ENCODE data around the gene PHYHIPL. TPM values are rescaled to one million over a fixed set of nuclear protein-coding genes. Genes with fewer than 3 reads are reported as not detected.
"Not testable (repeated sequence)": the region's sequence is repeated elsewhere in the genome, so short reads cannot be mapped to it uniquely, and the experiment has no call there.

PHYHIPL gene
- total RNA-seq, 4 donors from 2014 or later: not detected

DNA sequence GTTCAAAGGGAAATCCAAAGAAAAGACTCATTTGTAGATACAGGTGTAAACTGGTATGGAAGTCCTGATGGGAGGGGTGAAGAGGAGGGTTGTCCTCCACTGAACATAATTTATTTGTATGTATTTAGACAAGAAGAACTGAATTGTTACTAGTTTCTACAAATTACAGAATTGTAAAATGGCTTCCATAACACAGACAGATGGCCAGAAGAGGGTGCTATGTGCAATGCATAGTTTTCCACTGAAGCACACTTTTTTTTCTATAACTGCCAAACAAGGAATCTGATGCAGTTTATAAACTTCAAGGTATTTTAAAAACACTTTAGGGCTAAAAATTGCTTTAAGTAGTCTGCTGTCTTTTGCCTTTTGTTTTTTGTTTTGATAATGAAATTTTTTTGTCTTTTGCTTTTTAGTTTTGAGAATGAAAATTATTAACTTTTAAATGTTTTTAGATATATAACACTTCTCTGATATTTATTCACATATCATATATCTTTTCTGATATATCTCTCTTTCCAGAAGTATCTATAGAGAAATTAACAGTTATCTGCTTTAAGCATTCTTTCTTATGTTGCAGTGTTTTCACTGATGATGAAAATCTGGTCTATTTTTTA is 58.5 kb downstream of the PHYHIPL start:
- DNase-seq (ENCODE audit: low spot score) (no peak), ATAC-seq (ENCODE audit: low FRiP score) (no peak)
- TF ChIP-seq, protein P1, sequence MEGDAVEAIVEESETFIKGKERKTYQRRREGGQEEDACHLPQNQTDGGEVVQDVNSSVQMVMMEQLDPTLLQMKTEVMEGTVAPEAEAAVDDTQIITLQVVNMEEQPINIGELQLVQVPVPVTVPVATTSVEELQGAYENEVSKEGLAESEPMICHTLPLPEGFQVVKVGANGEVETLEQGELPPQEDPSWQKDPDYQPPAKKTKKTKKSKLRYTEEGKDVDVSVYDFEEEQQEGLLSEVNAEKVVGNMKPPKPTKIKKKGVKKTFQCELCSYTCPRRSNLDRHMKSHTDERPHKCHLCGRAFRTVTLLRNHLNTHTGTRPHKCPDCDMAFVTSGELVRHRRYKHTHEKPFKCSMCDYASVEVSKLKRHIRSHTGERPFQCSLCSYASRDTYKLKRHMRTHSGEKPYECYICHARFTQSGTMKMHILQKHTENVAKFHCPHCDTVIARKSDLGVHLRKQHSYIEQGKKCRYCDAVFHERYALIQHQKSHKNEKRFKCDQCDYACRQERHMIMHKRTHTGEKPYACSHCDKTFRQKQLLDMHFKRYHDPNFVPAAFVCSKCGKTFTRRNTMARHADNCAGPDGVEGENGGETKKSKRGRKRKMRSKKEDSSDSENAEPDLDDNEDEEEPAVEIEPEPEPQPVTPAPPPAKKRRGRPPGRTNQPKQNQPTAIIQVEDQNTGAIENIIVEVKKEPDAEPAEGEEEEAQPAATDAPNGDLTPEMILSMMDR (IDR thresholded peaks at IDR 0.05): no peak

DNA sequence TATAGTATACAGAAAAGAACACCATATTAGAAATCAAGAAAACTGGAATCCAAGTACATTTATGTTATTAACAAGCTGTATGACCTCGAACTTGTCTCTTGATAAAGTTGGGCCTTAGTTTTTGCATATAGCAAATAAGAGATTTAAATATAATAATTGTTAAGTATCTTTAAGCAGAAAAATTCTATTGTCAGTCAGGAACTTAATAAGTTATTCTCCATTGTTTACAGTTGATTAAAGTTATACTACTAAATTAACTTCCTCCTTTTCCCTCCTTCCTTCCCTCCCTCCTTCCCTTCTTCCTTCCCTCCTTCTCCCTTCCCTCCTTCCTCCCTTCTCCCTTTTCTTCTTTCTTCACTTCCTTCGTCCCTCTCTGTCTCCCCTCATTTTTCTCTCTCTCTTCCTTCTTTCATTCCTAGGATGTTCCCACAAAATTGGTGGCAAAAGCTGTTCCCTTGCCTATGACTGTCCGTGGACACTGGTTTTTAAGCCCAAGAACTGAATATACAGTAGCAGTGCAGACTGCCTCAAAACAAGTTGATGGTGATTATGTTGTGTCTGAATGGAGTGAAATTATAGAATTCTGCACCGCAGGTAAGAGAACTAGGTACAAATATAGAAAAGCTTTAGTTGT is 59.7 kb downstream of the PHYHIPL start:
- DNase-seq (ENCODE audit: low spot score): no peak
- TF ChIP-seq, protein P1 (IDR thresholded peaks at IDR 0.05): no peak
- no peak for ATAC-seq (ENCODE audit: low FRiP score)

DNA sequence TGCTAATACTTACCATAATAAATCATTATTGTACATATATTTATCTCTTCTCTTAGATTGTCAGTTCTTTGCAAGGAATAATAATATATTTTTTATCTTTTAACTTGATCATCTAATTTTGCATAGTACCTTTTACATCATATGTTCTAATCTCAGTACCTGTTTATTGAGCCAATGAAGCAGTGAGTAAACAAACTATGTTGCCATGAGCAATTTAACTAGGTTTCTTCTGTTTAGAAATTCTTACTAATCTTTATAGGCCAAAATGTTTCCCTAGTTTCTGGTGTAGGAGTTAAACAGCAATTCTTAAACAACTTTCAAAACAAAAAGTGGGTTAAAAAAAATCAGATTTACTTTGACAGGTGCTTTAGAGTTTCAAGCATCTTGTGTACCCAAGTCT is 61.3 kb downstream of the PHYHIPL start:
- TF ChIP-seq, protein P1 (IDR thresholded peaks at IDR 0.05): no peak
- DNase-seq (ENCODE audit: low spot score) (no peak), ATAC-seq (ENCODE audit: low FRiP score) (no peak)

DNA sequence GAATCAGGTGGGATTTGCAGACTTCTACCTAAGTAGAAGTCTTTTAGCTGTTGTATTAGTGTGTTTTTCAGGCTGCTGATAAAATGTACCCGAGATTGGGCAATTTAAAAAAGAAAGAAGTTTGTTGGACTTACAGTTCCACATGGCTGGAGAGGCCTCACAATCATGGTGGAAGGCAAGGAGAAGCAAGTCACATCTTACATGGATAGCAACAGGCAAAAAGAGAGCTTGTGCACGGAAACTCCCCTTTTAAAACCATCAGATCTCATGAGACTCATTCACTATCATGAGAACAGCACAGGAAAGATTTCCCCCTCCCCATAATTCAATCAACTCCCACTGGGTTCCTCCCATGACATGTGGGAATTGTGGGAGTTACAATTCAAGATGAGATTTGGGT is 62.7 kb downstream of the PHYHIPL start:
- not testable (repeated sequence) for DNase-seq (ENCODE audit: low spot score)

DNA sequence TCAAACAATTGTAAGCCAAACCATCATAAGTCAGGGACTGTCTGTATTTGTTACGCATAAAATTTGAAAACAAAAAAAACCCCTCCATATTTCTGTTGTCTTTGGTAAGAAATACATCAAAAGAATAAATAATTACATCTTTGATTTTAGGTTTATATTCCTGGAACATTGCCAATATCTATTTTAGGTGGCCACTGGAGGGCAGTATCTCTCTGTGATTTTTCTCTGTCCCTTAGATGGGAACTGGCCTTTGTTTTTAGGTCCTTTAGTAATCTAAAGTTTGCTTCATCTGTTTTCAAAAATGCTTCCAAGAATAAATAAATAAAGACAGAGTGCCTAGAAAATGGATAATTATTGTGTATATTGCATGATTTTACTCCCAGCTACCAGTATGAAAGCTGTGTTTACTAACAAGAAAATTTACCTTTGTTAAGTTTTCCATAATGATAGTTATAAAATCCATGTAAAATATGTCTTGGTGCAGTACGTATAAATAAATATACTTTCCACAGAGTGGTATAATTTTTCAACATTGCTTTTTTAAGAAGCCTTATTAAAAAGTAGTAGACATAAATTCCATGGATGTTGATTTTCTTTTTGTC is 64.2 kb downstream of the PHYHIPL start:
- DNase-seq (ENCODE audit: low spot score) (no peak), ATAC-seq (ENCODE audit: low FRiP score) (no peak)
- TF ChIP-seq, protein P1 (IDR thresholded peaks at IDR 0.05): peak in 1 of 3 donors; percentile 30

More for the DNA sequence above, 62.7 kb downstream of the PHYHIPL start:
- not testable (repeated sequence) for ATAC-seq (ENCODE audit: low FRiP score)

DNA sequence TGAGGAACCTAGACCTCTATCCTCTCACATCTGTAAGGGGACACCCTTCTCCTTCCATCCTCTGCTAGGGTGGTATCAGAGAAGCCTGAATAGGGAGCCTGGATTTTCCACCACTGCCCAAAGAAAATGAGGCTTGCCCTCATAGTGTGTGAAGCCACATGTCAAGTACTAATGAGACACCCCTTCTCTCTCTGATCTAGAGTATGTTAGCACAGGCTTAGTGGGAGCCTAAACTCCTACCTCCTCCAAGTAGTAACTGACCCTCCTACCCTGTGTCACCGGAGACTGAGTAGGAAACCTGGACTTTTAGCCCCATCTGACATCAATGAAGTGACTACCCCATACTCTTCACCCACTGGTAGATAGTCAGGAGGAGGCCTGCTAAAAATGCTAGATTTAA is 65.6 kb downstream of the PHYHIPL start:
- TF ChIP-seq, protein P1 (IDR thresholded peaks at IDR 0.05): no peak
- no peak for ATAC-seq (ENCODE audit: low FRiP score)
- DNase-seq (ENCODE audit: low spot score): no peak

DNA sequence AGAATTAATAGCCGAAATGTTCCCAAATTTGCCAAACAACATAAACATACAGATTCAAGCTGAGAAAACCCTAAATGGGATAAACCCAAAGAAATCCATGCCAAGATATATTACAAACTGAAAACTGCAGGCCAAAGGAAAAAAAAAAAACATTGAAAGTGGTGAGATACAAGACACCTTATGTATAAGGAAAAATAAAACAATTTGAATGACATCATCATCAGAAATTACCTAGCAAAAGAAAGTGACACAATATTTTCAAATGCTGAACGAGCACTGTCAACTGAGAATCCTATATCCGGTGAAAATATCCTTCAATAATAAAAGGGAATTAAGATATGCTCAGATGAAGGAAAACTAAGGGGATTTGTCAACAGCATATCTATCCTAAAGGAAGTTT is 66.5 kb downstream of the PHYHIPL start:
- no peak for DNase-seq (ENCODE audit: low spot score)
- ATAC-seq (ENCODE audit: low FRiP score): no peak
- TF ChIP-seq, protein P1 (IDR thresholded peaks at IDR 0.05): no peak

Measured in omental fat pad (tissue), 4 donors.